GM23338 (cell line): ENCODE measurements around the gene CFTR. TPM values are rescaled to one million over a fixed set of nuclear protein-coding genes. Genes with fewer than 3 reads are reported as not detected.
A peak's percentile ranks its signal among the peaks of the same experiment; 100 is the strongest.

Experiments
- ATAC-seq: fragments of 200-7000 bp; cut with Tn5 transposase; 3 replicates; pipeline ENCODE4 v1.9.1; 2020
- DNase-seq: peaks from one replicate; pipeline ENCODE4 v3.0.0-alpha.2; 2015; ENCODE audit warnings: low spot score
- H2AFZ ChIP-seq: fragments of 200-600 bp; sonication (generic); 2 replicates; pipeline ENCODE4 v1.8.0; 2016; ENCODE audit warnings: antibody characterized with exemption, mild to moderate bottlenecking, moderate library complexity
- H3F3A ChIP-seq: fragments of 200-600 bp; sonication (generic); replicated peaks from 2 replicates; pipeline ENCODE4 v1.8.0; 2017; ENCODE audit warnings: antibody characterized with exemption, mixed run types, low read depth
- H3K27ac ChIP-seq: fragments of 200-600 bp; sonication (generic); 2 replicates; pipeline ENCODE4 v1.6.1; 2016; ENCODE audit warnings: low read depth
- H3K27me3 ChIP-seq: fragments of 200-600 bp; sonication (generic); 2 replicates; pipeline ENCODE4 v1.8.0; 2016; ENCODE audit warnings: mild to moderate bottlenecking, mixed run types, moderate library complexity; ENCODE audit not compliant: insufficient read depth
- H3K36me3 ChIP-seq: fragments of 200-600 bp; sonication (generic); 2 replicates; pipeline ENCODE4 v1.8.0; 2016; ENCODE audit warnings: mild to moderate bottlenecking; ENCODE audit not compliant: insufficient read depth
- H3K4me1 ChIP-seq: fragments of 200-600 bp; sonication (generic); 2 replicates; pipeline ENCODE4 v1.8.0; 2016; ENCODE audit warnings: mild to moderate bottlenecking, moderate library complexity; ENCODE audit not compliant: insufficient read depth
- H3K4me2 ChIP-seq: fragments of 200-600 bp; sonication (generic); 2 replicates; pipeline ENCODE4 v1.7.1; 2017; ENCODE audit warnings: mixed run types
- H3K4me3 ChIP-seq: fragments of 200-600 bp; sonication (generic); 2 replicates; pipeline ENCODE4 v1.6.1; 2016; ENCODE audit warnings: mixed run types
- H3K79me2 ChIP-seq: fragments of 200-600 bp; sonication (generic); replicated peaks from 2 replicates; pipeline ENCODE4 v1.8.0; 2017; ENCODE audit warnings: mild to moderate bottlenecking; ENCODE audit not compliant: insufficient read depth
- H3K9me2 ChIP-seq: fragments of 200-600 bp; sonication (generic); 2 replicates; pipeline ENCODE4 v1.8.0; 2017; ENCODE audit not compliant: insufficient read depth
- H4K20me1 ChIP-seq: fragments of 200-600 bp; sonication (generic); replicated peaks from 2 replicates; pipeline ENCODE4 v1.8.0; 2017; ENCODE audit warnings: mild to moderate bottlenecking; ENCODE audit not compliant: insufficient read depth
- H3K27ac Mint-ChIP-seq: 2 replicates; pipeline ENCODE4 v1.8.0; 2020; ENCODE audit warnings: inconsistent platforms, mild to moderate bottlenecking, moderate library complexity, mixed read lengths
- H3K27me3 Mint-ChIP-seq: 3 replicates; pipeline ENCODE4 v1.8.0; 2022; ENCODE audit warnings: low read depth, mild to moderate bottlenecking, moderate library complexity, mixed read lengths, inconsistent platforms; ENCODE audit not compliant: insufficient read depth, poor library complexity
- H3K36me3 Mint-ChIP-seq: 3 replicates; pipeline ENCODE4 v1.8.0; 2021; ENCODE audit warnings: low read depth, mild to moderate bottlenecking, inconsistent platforms, moderate library complexity, mixed read lengths
- H3K4me1 Mint-ChIP-seq: 3 replicates; pipeline ENCODE4 v1.8.0; 2020; ENCODE audit warnings: mild to moderate bottlenecking, inconsistent platforms, mixed read lengths
- H3K4me3 Mint-ChIP-seq: 3 replicates; pipeline ENCODE4 v1.8.0; 2021; ENCODE audit warnings: moderate library complexity, mild to moderate bottlenecking, inconsistent platforms, mixed read lengths
- H3K9me3 Mint-ChIP-seq: 3 replicates; pipeline ENCODE4 v1.8.0; 2020; ENCODE audit warnings: moderate library complexity, mild to moderate bottlenecking, inconsistent platforms, mixed read lengths
- CREB1 ChIP-seq: fragments of 250-450 bp; sonication (Bioruptor Pico); IDR thresholded peaks from 2 replicates; pipeline ENCODE4 v1.5.0; 2020; ENCODE audit warnings: low read depth, mild to moderate bottlenecking, moderate library complexity
- CTCF ChIP-seq, 2 experiments: fragments of 200-600 bp in 1 of 2; sonication (generic) in 1 of 2; conservative IDR thresholded peaks; 2 replicates each; pipeline versions ENCODE4 v1.5.1 to v1.6.1; 2016 to 2017; ENCODE audit warnings: antibody characterized with exemption in 2 of 2, low read depth in 2 of 2, mild to moderate bottlenecking in 2 of 2, moderate library complexity in 1 of 2
- ETS1 ChIP-seq: IDR thresholded peaks from 2 replicates; pipeline ENCODE4 v1.6.1; 2016; ENCODE audit warnings: antibody characterized with exemption
- EZH2 ChIP-seq: fragments of 200-600 bp; sonication (generic); IDR thresholded peaks from one replicate; pipeline ENCODE4 v1.8.0; 2017; ENCODE audit warnings: antibody characterized with exemption, mild to moderate bottlenecking, low read depth; ENCODE audit not compliant: unreplicated experiment
- EZH2phosphoT487 ChIP-seq: fragments of 200-600 bp; sonication (generic); IDR thresholded peaks from one replicate; pipeline ENCODE4 v1.8.1; 2018; ENCODE audit warnings: antibody characterized with exemption; ENCODE audit not compliant: unreplicated experiment
- JUNB ChIP-seq: IDR thresholded peaks from one replicate; pipeline ENCODE4 v1.6.1; 2016; ENCODE audit warnings: antibody characterized with exemption; ENCODE audit not compliant: unreplicated experiment
- NANOG ChIP-seq: IDR thresholded peaks from 2 replicates; pipeline ENCODE4 v1.6.1; 2016; ENCODE audit warnings: antibody characterized with exemption, borderline replicate concordance
- POLR2AphosphoS5 ChIP-seq: IDR thresholded peaks from 2 replicates; pipeline ENCODE4 v1.6.1; 2016; ENCODE audit warnings: antibody characterized with exemption, low read depth
- REST ChIP-seq: IDR thresholded peaks from one replicate; pipeline ENCODE4 v1.6.1; 2018; ENCODE audit warnings: antibody characterized with exemption; ENCODE audit not compliant: unreplicated experiment
- STAT1 ChIP-seq: IDR thresholded peaks from one replicate; pipeline ENCODE4 v1.6.1; 2016; ENCODE audit warnings: antibody characterized with exemption; ENCODE audit not compliant: unreplicated experiment
- ZNF114 ChIP-seq: fragments of 250-450 bp; sonication (Bioruptor Pico); IDR thresholded peaks from 2 replicates; pipeline ENCODE4 v1.5.0; 2020; ENCODE audit warnings: mild to moderate bottlenecking, moderate library complexity
- ZNF331 ChIP-seq: fragments of 250-450 bp; sonication (Bioruptor Pico); IDR thresholded peaks from 2 replicates; pipeline ENCODE4 v1.5.0; 2020; ENCODE audit warnings: low read depth, mild to moderate bottlenecking, moderate library complexity
- ZNF462 ChIP-seq: fragments of 250-450 bp; sonication (Bioruptor Pico); IDR thresholded peaks from 2 replicates; pipeline ENCODE4 v1.5.0; 2020; ENCODE audit warnings: mild to moderate bottlenecking, moderate library complexity
- polyA plus RNA-seq: library from polyadenylated mRNA; unstranded; fragments of >200 nt; fragmentation: Nextera tagmentation; extraction: Ambion mirVana; gene quantifications from 2 replicates; pipeline ENCODE4 v1.2.1, GENCODE V29; 2016
- total RNA-seq: library from RNA; depleted of rRNA; stranded (reverse); fragments of >200 nt; shearing (Covaris generic); gene quantifications from 2 replicates; pipeline ENCODE4 v1.2.3, GENCODE V29; 2014

CFTR gene
- total and polyA plus RNA-seq, 2 experiments from 2014 or later: 0.45 to 1.2 TPM

- Histone ChIP-seq H2AFZ (peak overlapping the region; percentile 64), H3K4me2 (peak overlapping the region; percentile 4), H3K4me1 (peaks cover 50% of the 10 kb centered on the region), H3K4me3 (peak overlapping the region; percentile 38), H3K36me3 (no peaks in the 10 kb centered on the region), H3F3A (no peaks in the 10 kb centered on the region), H4K20me1 (no peaks in the 10 kb centered on the region), H3K27me3 (no peaks in the 10 kb centered on the region), H3K9me2 (no peaks in the 10 kb centered on the region), H3K79me2 (no peaks in the 10 kb centered on the region), H3K27ac (peak overlapping the region; percentile 78)
- H3K27me3 Mint-ChIP-seq: peaks cover 12% of the 10 kb centered on the region
- ATAC-seq (peak; percentile 93), DNase-seq (peak; percentile 81)
- peak overlapping the region; percentile 91 for H3K27ac Mint-ChIP-seq
- peak overlapping the region; percentile 32 for H3K4me3 Mint-ChIP-seq
- H3K36me3 Mint-ChIP-seq: no peaks in the 10 kb centered on the region
- peaks cover 61% of the 10 kb centered on the region for H3K4me1 Mint-ChIP-seq
- peaks cover 4% of the 10 kb centered on the region; the same call in 1 of the 3 replicates for H3K9me3 Mint-ChIP-seq
- TF ChIP-seq ZNF114 (CRISPR knock-in tag) (no peak), REST (no peak), CTCF (conservative IDR thresholded peaks at IDR 0.05; ENCODE audit: low read depth in 2 of 2) (no peak), ZNF462 (CRISPR knock-in tag) (no peak), EZH2 (no peak), NANOG (no peak), ZNF331 (CRISPR knock-in tag) (no peak), STAT1 (no peak), ETS1 (no peak), JUNB (no peak), CREB1 (CRISPR knock-in tag) (no peak), POLR2AphosphoS5 (no peak), EZH2phosphoT487 (no peak)
Measured at GRCh38 chr7:117673367-117673766, 193.5 kb downstream of the CFTR start.
